ENCODE measurements around the gene ISCA2.
"Not testable (repeated sequence)": the region's sequence is repeated elsewhere in the genome, so short reads cannot be mapped to it uniquely, and the experiment has no call there.

The ISCA2 gene

GRCh38 chr14:74493343-74494261, at the start of gene ISCA2:
TSS of gene ISCA2 (plus strand) at chr14:74493765. CDS start at chr14:74493775, 10 bp downstream.
- peak; percentile 100 for DNase-seq (ENCODE audit: low spot score)

- DNase-seq (ENCODE audit: low spot score): no peak
These were observed 48.7 kb upstream of the ISCA2 start for GRCh38 chr14:74444866-74445265.

GRCh38 chr14:74454397-74454796, 39.2 kb upstream of the ISCA2 start:
- not testable (repeated sequence) for DNase-seq (ENCODE audit: low spot score)

GRCh38 chr14:74456684-74457564, 36.6 kb upstream of the ISCA2 start:
- no peak for DNase-seq (ENCODE audit: low spot score)

- DNase-seq (ENCODE audit: low spot score): no peak
These were observed 36.0 kb upstream of the ISCA2 start for GRCh38 chr14:74457565-74457895.

GRCh38 chr14:74459289-74459946, 34.1 kb upstream of the ISCA2 start:
- peak; percentile 50 for DNase-seq (ENCODE audit: low spot score)

- DNase-seq (ENCODE audit: low spot score): no peak
These were observed 33.6 kb upstream of the ISCA2 start for GRCh38 chr14:74459976-74460375.

GRCh38 chr14:74462993-74463392, 30.6 kb upstream of the ISCA2 start:
- DNase-seq (ENCODE audit: low spot score): no peak

- DNase-seq (ENCODE audit: low spot score): no peak
These were observed 29.9 kb upstream of the ISCA2 start for GRCh38 chr14:74463697-74464096.

GRCh38 chr14:74464785-74465184, 28.8 kb upstream of the ISCA2 start:
- no peak for DNase-seq (ENCODE audit: low spot score)

GRCh38 chr14:74465335-74465734, 28.2 kb upstream of the ISCA2 start:
- DNase-seq (ENCODE audit: low spot score): no peak

- DNase-seq (ENCODE audit: low spot score): no peak
These were observed 25.1 kb upstream of the ISCA2 start for GRCh38 chr14:74468513-74468912.

- DNase-seq (ENCODE audit: low spot score): no peak
These were observed 23.7 kb upstream of the ISCA2 start for GRCh38 chr14:74469548-74470518.

- no peak for DNase-seq (ENCODE audit: low spot score)
These were observed 21.0 kb upstream of the ISCA2 start for GRCh38 chr14:74472601-74473000.

GRCh38 chr14:74474376-74474775, 19.2 kb upstream of the ISCA2 start:
- DNase-seq (ENCODE audit: low spot score): no peak

- peak; percentile 78 for DNase-seq (ENCODE audit: low spot score)
These were observed 17.9 kb upstream of the ISCA2 start for GRCh38 chr14:74475678-74476077.

GRCh38 chr14:74476107-74476506, 17.5 kb upstream of the ISCA2 start:
- no peak for DNase-seq (ENCODE audit: low spot score)

GRCh38 chr14:74476607-74477006, 17.0 kb upstream of the ISCA2 start:
- no peak for DNase-seq (ENCODE audit: low spot score)

- peak; percentile 37 for DNase-seq (ENCODE audit: low spot score)
These were observed 14.4 kb upstream of the ISCA2 start for GRCh38 chr14:74478996-74479635.

GRCh38 chr14:74480046-74480445, 13.5 kb upstream of the ISCA2 start:
- peak; percentile 63 for DNase-seq (ENCODE audit: low spot score)

GRCh38 chr14:74482571-74482970, 11.0 kb upstream of the ISCA2 start:
- DNase-seq (ENCODE audit: low spot score): no peak

Measured in kidney tubule cell (primary cell).